GM19328 (cell line): ENCODE results near the gene PCDHGA2.
A peak's percentile ranks its signal among the peaks of the same experiment; 100 is the strongest.
"Not testable (repeated sequence)": the region's sequence is repeated elsewhere in the genome, so short reads cannot be mapped to it uniquely, and the experiment has no call there.

ENCODE experiments used
- ATAC-seq: cut with Tn5 transposase; IDR thresholded peaks from one replicate; pipeline ENCODE4 v1.9.1; 2021; ENCODE audit warnings: mild to moderate bottlenecking, moderate library complexity; ENCODE audit not compliant: unreplicated experiment

Gene PCDHGA2

GRCh38 chr5:141345327-141345726, 6.8 kb downstream of the PCDHGA2 start:
- no peak for ATAC-seq

GRCh38 chr5:141346017-141346416, 7.5 kb downstream of the PCDHGA2 start:
- not testable (repeated sequence) for ATAC-seq

GRCh38 chr5:141349917-141350619, 11.5 kb downstream of the PCDHGA2 start, which contains the start of gene PCDHGB1:
TSS of gene PCDHGB1 (plus strand) at chr5:141350099. CDS start at chr5:141350261, 162 bp downstream.
- ATAC-seq, result no peak

- no peak for ATAC-seq
Observed at GRCh38 chr5:141351591-141351990, 13.0 kb downstream of the PCDHGA2 start.

- ATAC-seq, result no peak
Observed at GRCh38 chr5:141354900-141355469, 16.4 kb downstream of the PCDHGA2 start, which contains the start of gene PCDHGA4. TSS of gene PCDHGA4 (plus strand) at chr5:141355021. CDS start at chr5:141355108, 87 bp downstream.

GRCh38 chr5:141355641-141356040, 17.1 kb downstream of the PCDHGA2 start:
- ATAC-seq, result no peak

- no peak for ATAC-seq
Observed at GRCh38 chr5:141356133-141356532, 17.6 kb downstream of the PCDHGA2 start.

GRCh38 chr5:141356950-141357349, 18.4 kb downstream of the PCDHGA2 start:
- ATAC-seq, result no peak

- ATAC-seq, result no peak
Observed at GRCh38 chr5:141359790-141360426, 21.3 kb downstream of the PCDHGA2 start, which contains the start of gene PCDHGB2. TSS of gene PCDHGB2 (plus strand) at chr5:141359994. CDS start at chr5:141360136, 142 bp downstream.

- ATAC-seq, result no peak
Observed at GRCh38 chr5:141360685-141361084, 22.1 kb downstream of the PCDHGA2 start.

- no peak for ATAC-seq
Observed at GRCh38 chr5:141362719-141363118, 24.2 kb downstream of the PCDHGA2 start.

- ATAC-seq, result no peak
Observed at GRCh38 chr5:141363952-141364660, 25.5 kb downstream of the PCDHGA2 start, which contains the start of gene PCDHGA5. TSS of gene PCDHGA5 (plus strand) at chr5:141364162. CDS start at chr5:141364331, 169 bp downstream.

GRCh38 chr5:141366016-141366896, 27.7 kb downstream of the PCDHGA2 start:
- no peak for ATAC-seq

- ATAC-seq, result peak; percentile 65
Observed at GRCh38 chr5:141369994-141370848, 31.7 kb downstream of the PCDHGA2 start, which contains the start of gene PCDHGB3. TSS of gene PCDHGB3 (plus strand) at chr5:141370242. CDS start at chr5:141370395, 153 bp downstream.

- ATAC-seq, result no peak
Observed at GRCh38 chr5:141371572-141372475, 33.3 kb downstream of the PCDHGA2 start.

- ATAC-seq, result no peak
Observed at GRCh38 chr5:141373673-141374317, 35.2 kb downstream of the PCDHGA2 start, which contains the start of gene PCDHGA6. TSS of gene PCDHGA6 (plus strand) at chr5:141373891. CDS start at chr5:141374084, 193 bp downstream.

GRCh38 chr5:141374627-141375026, 36.1 kb downstream of the PCDHGA2 start:
- no peak for ATAC-seq
